Measurements from ENCODE around the gene PECR.

The PECR gene

DNA sequence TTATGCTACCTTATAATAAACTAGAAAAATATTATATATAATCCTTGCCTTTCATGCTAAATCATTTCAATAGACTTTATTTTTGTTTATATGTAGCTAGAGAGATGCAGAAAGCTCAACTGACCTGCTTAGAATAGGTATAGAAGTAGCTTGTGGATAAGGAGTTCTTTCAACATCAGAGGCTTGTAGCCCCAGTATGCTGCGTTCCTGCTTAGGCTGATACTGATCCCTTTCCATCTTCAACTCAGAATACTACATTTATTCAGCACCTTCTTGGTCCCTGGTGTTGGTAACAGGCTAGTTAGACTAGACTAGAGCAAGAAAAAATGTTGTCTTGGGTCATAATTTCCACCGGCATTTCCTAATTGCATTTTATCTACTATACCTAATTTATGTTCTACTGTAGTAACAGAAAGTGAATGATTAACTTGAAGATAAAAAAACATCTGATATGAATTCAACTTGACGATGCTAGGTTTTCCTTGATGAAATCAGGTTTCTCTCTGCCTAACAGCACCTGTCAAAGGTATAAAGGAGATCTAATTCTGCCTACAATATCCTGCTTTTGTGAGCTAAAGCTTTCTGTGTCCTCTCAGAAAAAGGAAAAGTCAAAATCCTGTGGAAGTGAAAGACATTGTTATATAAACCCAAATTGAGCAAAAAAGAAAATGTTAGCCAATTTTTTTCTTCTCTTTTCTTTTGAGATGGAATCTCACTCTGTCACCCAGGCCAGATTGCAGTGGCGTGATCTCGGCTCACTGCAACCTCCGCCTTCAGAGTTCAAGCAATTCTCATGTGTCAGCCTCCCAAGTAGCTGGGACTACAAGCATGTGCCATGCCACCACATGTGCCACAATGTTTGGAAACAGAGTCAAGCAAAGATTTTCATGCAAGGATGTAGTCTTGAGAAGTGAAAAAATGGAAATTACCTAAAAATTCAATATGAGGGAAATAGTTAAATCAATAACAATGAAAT, 5.8 kb downstream of the PECR start:
- DNase-seq (ENCODE audit: low read depth), result no peak
- no peak overlapping the region for H3K4me3 ChIP-seq (ENCODE audit: low read depth, low read length)

GRCh38 chr2:216074794-216075193, 6.8 kb downstream of the PECR start:
- DNase-seq (ENCODE audit: low read depth), result no peak
- no peak overlapping the region for H3K4me3 ChIP-seq (ENCODE audit: low read depth, low read length)

- DNase-seq (ENCODE audit: low read depth), result no peak
- H3K4me3 ChIP-seq (ENCODE audit: low read depth, low read length), result no peak overlapping the region
These were observed 7.2 kb downstream of the PECR start for GRCh38 chr2:216074380-216074779.

GRCh38 chr2:216073773-216074172, 7.8 kb downstream of the PECR start:
- H3K4me3 ChIP-seq (ENCODE audit: low read depth, low read length), result no peak overlapping the region
- no peak for DNase-seq (ENCODE audit: low read depth)

DNA sequence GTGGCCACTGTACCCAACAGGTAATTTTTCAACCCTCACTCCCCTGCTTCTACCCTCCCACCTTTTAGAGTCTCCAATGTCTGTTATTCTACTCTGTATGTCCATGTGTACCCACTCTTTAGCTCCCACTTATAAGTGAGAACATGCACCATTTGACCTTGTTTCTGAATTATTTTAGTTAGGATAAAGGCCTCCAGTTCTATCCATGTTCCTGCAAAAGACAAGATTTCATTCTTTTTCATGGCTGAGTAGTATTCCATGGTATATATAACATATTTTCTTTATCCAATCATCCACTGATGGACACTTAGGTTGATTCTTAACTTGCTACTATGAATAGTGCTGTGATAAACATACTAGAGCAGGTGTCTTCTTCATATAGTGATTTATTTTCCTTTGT, 9.1 kb downstream of the PECR start:
- no peak for DNase-seq (ENCODE audit: low read depth)
- H3K4me3 ChIP-seq (ENCODE audit: low read depth, low read length), result no peak overlapping the region

DNA sequence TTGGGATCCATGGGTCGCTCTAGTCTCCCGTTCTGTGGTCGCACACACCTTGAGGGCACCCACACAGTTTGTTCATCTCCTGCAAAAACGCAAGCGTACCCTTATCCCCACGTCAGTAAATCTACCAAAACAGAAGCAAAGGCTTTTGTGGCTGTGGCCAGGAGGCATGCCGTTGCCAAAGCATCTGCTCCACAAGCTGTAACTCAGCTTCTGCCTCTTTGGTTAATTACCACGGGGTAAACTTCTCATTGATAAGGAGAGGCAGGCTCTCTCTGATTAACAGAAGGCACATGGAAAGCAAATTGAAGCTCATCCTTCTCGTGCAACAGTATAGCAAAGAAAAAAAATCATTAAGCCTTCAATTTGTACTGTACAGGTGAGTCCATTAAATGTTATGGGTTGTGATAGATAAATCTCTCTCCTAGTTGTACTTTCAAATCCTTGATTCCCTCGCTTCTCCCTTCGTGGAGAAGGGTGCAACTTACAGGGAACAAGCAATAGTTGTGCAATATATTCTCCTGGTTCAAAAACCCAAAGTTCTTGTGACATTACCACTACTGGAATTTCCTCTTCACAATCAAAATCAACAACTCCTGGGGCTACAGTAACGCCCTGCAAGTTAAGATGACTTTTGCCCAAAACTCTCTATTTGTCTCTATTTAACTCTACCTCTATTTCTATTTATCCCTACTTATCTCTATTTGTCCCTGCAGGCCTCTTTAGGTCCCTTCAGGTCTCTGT, 10.3 kb downstream of the PECR start:
- DNase-seq (ENCODE audit: low read depth), result no peak
- H3K4me3 ChIP-seq (ENCODE audit: low read depth, low read length), result no peak overlapping the region

DNA sequence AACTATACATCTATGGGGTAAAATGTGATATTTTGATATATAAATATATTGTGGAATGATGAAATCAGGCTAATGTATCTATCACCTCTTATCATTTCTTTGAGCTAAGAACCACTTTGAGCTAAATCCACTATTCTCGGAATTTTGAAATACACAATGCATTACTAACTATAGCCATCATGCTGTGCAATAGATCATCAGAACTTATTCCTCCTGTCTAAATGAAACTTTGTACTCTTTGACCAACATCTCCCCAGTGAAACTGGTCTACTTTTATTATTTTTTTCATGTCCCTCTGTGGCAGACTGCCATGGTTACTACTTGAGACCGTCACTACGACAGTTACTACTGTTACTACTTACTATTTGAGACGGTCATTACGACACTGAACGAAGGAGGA, 11.4 kb downstream of the PECR start:
- no peak overlapping the region for H3K4me3 ChIP-seq (ENCODE audit: low read depth, low read length)
- DNase-seq (ENCODE audit: low read depth), result no peak

DNA sequence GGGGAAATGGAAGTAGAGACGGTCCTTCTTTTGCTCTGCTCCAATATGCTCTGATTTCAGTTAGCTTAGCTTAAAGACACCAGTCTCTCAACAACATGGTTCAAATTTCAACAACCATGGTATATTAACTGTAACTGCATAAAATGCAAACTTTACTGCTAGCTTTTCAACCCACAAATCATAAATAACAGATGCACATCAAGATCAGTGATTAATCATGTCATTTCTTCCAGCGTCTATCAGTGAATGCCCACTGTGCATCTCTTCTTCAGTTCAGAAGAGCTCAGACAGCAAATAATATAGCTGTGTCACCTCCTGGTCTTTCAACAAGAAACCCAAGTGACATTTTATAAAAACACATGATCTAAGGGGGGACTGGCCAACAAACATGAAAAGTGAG, 12.6 kb downstream of the PECR start:
- DNase-seq (ENCODE audit: low read depth), result no peak
- H3K4me3 ChIP-seq (ENCODE audit: low read depth, low read length), result no peak overlapping the region

GRCh38 chr2:216066230-216066629, 15.4 kb downstream of the PECR start:
- DNase-seq (ENCODE audit: low read depth), result peak; percentile 72
- H3K4me3 ChIP-seq (ENCODE audit: low read depth, low read length), result no peak overlapping the region

DNA sequence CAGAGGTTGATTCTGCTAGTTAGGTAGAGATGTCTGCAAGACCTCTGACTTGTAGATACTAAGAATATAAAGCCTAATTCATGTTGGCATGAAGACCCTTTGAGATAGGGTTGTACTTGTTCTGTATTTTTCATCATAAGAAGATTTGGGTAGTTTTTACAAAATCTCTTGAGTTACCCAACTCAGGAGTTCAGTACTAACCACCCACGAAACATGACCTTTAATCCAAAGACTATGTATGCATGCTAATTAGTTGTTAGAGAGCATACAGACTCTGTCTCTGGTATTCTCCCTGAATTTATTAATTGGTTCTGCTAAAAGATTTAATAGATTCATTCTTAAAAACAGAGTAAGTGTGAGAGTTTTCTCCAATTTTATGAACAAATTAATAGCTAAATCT, 16.9 kb downstream of the PECR start:
- H3K4me3 ChIP-seq (ENCODE audit: low read depth, low read length), result no peak overlapping the region
- DNase-seq (ENCODE audit: low read depth), result no peak

- no peak overlapping the region for H3K4me3 ChIP-seq (ENCODE audit: low read depth, low read length)
- no peak for DNase-seq (ENCODE audit: low read depth)
These were observed 17.5 kb downstream of the PECR start for GRCh38 chr2:216064014-216064630.

GRCh38 chr2:216059233-216059834, 22.3 kb downstream of the PECR start:
- H3K4me3 ChIP-seq (ENCODE audit: low read depth, low read length), result no peak overlapping the region
- DNase-seq (ENCODE audit: low read depth), result no peak

- peak; percentile 45 for DNase-seq (ENCODE audit: low read depth)
- H3K4me3 ChIP-seq (ENCODE audit: low read depth, low read length), result no peak overlapping the region
These were observed 23.9 kb downstream of the PECR start for GRCh38 chr2:216057688-216058193.

DNA sequence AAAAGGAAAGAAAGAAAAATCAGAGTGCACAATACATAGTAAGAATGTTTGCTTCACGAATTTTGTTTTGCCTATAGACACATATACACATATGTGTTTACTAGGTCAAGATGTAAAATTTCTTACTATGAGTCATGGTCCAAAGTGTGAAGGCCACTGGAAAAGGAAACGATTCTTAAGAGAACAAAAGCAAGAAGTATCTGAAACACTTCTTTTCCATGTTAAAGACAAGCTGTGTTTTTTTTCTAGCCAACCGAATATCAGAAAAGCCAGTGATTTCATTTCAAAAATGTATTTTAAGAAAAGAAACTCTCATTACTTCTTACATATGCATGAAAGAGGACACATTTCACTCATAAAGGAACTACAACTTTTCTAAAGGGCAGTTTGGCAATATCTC, 24.9 kb downstream of the PECR start:
- H3K4me3 ChIP-seq (ENCODE audit: low read depth, low read length), result no peak overlapping the region
- no peak for DNase-seq (ENCODE audit: low read depth)

DNA sequence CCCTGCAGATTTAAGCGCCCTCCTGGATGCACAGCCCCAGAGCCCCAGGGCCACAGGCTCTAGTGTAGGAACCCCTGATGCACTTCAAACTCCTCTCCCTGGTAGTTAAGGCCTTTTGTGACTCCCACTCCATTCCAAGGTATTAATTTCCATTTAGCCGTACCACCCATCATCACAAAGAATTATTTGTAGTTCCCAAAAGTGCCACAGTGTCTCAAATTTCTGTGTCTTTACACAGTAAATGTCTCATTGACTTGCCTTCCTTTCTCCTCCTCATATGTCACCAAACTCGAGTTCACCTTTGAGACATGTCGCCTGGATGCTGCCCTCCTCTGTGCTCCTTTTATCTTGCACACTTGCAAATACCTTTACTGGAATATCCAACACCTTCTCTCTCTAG, 25.9 kb downstream of the PECR start:
- H3K4me3 ChIP-seq (ENCODE audit: low read depth, low read length), result no peak overlapping the region
- no peak for DNase-seq (ENCODE audit: low read depth)

DNA sequence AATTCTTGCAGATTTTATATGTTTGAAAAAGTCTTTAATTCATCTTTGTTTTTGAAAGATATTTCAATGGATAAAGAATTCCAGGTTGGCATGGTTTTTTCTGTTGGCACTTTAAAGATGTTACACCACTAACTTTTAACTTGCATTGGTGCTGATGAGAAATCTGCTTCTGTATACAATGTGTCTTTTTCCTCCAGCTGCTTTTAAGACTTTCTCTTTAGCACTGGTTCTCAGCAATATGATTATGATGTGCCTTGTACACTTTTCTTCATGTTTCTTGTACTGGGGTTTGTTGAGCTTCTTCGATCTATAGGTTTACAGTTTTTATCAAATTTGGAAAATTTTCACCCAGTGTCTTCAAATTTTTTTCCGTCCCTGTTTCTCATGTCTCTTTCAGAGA, 29.2 kb downstream of the PECR start:
- no peak overlapping the region for H3K4me3 ChIP-seq (ENCODE audit: low read depth, low read length)
- no peak for DNase-seq (ENCODE audit: low read depth)

DNA sequence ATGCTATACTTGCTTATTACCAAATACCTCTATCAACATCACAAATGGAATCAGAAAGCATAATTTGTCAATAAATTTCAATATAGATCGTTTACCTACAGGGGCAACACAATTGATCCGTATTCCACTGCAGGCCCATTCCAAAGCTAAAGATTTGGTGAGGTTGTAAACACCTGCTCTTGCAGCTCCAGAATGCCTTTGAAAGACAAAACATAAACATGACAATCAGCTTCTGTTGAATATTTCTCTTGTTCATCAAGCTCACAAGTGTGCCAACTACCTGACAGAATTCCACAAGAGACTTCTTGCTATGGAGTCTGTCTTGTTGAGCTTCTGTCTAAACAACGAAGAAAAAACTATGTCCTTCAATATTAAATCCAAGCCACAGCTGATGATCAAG, 30.3 kb downstream of the PECR start:
- H3K4me3 ChIP-seq (ENCODE audit: low read depth, low read length), result no peak overlapping the region
- no peak for DNase-seq (ENCODE audit: low read depth)

- H3K4me3 ChIP-seq (ENCODE audit: low read depth, low read length), result no peak overlapping the region
- no peak for DNase-seq (ENCODE audit: low read depth)
These were observed 32.2 kb downstream of the PECR start for GRCh38 chr2:216049452-216049851.

DNA sequence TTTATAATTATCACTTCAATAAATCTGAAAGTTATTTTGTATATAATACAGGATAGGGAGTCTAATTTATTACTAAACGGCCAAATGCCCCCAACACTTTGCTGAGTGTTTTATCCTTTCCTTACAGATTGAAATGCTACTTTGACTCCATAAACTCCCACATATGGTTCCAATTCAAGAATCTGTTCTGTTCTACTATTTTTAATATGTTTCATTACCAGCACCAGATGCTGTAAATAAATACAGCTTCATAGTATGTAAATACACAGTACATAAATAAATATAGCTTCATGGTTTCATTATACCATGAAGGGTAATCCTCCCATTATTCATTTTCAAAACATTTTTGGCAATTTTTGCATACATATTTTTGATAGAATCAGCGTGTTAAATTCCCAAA, 34.2 kb downstream of the PECR start:
- no peak for DNase-seq (ENCODE audit: low read depth)
- H3K4me3 ChIP-seq (ENCODE audit: low read depth, low read length), result no peak overlapping the region

All from skeletal muscle cell (primary cell).